Cardiac muscle cell (in vitro differentiated cells and primary cell): Measurements from ENCODE around the gene NR5A1. TPM values are rescaled to one million over a fixed set of nuclear protein-coding genes. Genes with fewer than 3 reads are reported as not detected.

ENCODE experiments used
- DNase-seq, 2 donors: peaks; one replicate each; pipeline versions ENCODE4 v3.0.0 to v3.0.0-alpha.2; 2010 to 2017; ENCODE audit warnings: low read depth in 1 of 2, low spot score in 1 of 2
- H3K27ac ChIP-seq: fragments of 200-600 bp; sonication (generic); 2 replicates; pipeline ENCODE4 v1.5.1; 2016
- H3K27me3 ChIP-seq: fragments of 200-600 bp; sonication (generic); 2 replicates; pipeline ENCODE4 v1.6.0; 2016; ENCODE audit warnings: control low read depth
- H3K36me3 ChIP-seq: fragments of 200-600 bp; sonication (generic); 2 replicates; pipeline ENCODE4 v1.5.1; 2016; ENCODE audit warnings: control low read depth
- H3K4me1 ChIP-seq: fragments of 200-600 bp; sonication (generic); 2 replicates; pipeline ENCODE4 v1.8.1; 2017; ENCODE audit warnings: low read depth, mild to moderate bottlenecking, mixed run types
- H3K4me3 ChIP-seq: fragments of 200-600 bp; sonication (generic); 2 replicates; pipeline ENCODE4 v1.5.1; 2016; ENCODE audit warnings: mild to moderate bottlenecking
- H3K9me3 ChIP-seq: fragments of 200-600 bp; sonication (generic); 2 replicates; pipeline ENCODE4 v1.5.1; 2017; ENCODE audit warnings: low read depth, mild to moderate bottlenecking, control low read depth
- CTCF ChIP-seq: IDR thresholded peaks from 2 replicates; pipeline ENCODE4 v1.5.1; 2012; ENCODE audit warnings: low read depth, mild to moderate bottlenecking, low read length
- polyA plus RNA-seq: library from polyadenylated mRNA; unstranded; fragments of >200 nt; fragmentation: Nextera tagmentation; extraction: Ambion mirVana; gene quantifications from 2 replicates; pipeline ENCODE4 v1.2.1, GENCODE V29; 2016
- total RNA-seq: library from RNA; depleted of rRNA; stranded (reverse); fragments of >200 nt; gene quantifications from 2 replicates; pipeline ENCODE4 v1.2.3, GENCODE V29; 2016

NR5A1 gene
- total and polyA plus RNA-seq, 2 experiments from 2014 or later, result 0.12 TPM; not detected in 1

- Histone ChIP-seq H3K27ac (no peak overlapping the region), H3K9me3 (no peaks in the 10 kb centered on the region), H3K4me1 (no peaks in the 10 kb centered on the region), H3K36me3 (no peaks in the 10 kb centered on the region), H3K27me3 (peaks cover 64% of the 10 kb centered on the region), H3K4me3 (no peak overlapping the region)
- TF ChIP-seq CTCF, result no peak
- no peak for DNase-seq
These were observed 1.9 kb downstream of the NR5A1 start for GRCh38 chr9:124505006-124505900.

DNA sequence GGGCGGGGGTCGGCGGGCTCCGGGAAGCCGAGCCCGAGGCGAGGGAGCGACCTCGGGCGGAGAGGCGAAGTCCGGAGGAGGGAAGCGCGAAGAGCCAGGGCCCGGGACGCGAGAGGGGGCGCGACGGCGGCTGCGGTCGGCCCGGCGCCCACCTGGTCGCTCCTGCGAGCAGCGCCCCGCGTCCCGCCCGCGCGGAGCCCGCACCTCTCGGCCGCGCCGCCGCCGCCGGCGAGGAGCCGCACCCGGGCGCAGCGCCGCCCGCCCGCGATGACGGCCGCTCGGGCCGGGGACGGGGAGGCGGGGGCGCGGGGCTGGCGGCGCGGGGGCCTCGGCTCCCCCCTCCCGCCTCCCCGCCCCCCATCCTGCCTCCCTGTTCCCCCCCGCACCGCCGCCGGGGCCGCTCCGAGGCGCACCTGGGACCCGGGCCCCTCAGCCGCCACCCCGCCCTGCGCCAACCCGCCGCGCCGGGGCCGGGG lies 2.6 kb downstream of the NR5A1 start:
- Histone ChIP-seq H3K27me3 (peaks cover 70% of the 10 kb centered on the region), H3K27ac (no peak overlapping the region), H3K4me3 (peak overlapping the region; percentile 17), H3K36me3 (no peaks in the 10 kb centered on the region), H3K4me1 (no peaks in the 10 kb centered on the region), H3K9me3 (no peaks in the 10 kb centered on the region)
- no peak for TF ChIP-seq CTCF
- DNase-seq, result no peak

DNA sequence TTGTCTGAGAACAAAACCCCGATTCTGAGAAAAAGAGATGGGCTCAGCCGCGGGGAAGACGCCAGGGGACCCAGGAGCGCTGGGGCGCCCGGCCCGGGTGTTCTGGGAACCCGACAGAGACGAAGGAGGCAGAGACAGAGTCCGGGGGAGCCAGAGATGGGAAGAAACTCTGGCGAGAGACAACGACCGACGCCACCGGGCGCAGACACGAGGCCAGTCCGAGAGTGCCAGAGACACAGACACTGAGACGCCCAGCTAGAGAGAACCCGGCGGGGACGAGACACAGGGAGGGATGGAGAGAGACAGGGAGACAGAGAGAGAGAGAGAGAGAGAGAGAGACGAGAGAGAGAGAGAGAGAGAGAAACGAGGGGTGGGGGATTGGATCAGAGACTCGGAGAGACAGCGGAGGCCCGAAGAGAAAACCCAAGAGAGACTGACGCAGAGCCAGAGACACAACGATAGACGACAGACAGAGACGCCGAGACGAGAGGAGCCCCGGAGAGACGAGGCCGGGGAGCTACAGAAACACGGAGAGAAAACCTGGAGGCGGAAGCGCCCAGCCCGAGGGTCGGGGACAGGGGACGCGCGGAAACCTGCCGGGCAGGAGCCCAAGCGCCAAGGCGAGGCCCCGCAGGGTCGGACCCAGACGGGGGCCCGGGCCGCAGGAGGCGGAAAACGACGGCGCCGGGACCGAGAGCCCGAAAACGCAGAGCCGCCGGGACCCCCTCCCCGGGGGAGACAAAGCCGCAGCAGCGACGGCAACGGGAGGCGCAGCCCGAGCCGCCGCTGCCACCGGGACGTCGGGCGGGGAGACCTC lies 3.3 kb downstream of the NR5A1 start:
- Histone ChIP-seq H3K27me3 (peaks cover 70% of the 10 kb centered on the region), H3K4me3 (peak overlapping the region; percentile 17), H3K27ac (no peak overlapping the region), H3K36me3 (no peaks in the 10 kb centered on the region), H3K9me3 (no peaks in the 10 kb centered on the region), H3K4me1 (no peaks in the 10 kb centered on the region)
- no peak for TF ChIP-seq CTCF
- no peak for DNase-seq

DNA sequence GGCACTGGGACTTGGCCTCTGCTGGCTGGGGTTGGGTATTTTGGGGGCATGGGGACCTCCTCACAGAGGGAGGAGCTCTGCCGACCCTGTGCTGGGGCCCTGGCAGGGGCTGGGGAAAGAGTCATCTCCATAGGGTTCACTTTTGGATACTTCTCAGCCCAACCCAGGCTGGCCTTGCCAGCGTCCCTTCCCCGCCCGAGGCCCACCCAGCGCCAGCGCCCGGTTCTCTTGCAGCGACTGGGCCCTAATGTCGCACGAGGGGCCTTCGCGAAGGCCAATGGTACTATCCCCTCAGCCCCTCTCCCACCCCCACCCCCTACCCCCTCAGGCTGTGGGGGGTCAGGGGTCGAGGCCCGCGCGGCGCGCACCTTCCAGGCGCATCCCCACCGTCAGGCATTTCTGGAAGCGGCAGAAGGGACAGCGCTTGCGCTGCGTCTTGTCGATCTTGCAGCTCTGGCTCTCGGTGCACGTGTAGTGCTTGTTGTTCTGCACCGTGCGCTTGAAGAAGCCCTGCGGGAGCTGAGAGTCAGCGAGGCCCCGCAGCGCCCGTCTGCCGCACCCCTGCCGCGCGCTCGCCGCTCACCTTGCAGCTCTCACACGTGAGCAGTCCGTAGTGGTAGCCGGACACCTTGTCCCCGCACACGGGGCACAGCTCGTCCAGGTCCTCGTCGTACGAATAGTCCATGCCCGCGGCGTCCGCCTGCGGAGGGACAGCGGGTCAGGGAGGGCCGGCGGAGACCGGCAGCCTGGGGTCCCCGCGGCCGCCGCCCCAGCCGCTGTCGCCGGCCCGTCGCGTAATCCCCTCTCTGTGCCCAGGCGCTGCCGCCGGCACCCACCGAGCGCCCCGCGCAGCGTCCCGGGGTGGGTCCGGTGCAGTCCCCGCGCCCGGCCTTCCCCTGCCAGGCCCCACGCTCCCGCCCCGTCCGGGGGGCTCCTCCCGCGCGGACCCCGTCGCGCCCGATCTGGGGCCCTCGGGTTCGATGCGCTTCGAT lies 4.2 kb downstream of the NR5A1 start:
- peak in 1 of 2 donors; percentile 8 for DNase-seq
- Histone ChIP-seq H3K9me3 (no peaks in the 10 kb centered on the region), H3K27me3 (peaks cover 70% of the 10 kb centered on the region), H3K4me3 (no peak overlapping the region), H3K27ac (no peak overlapping the region), H3K4me1 (no peaks in the 10 kb centered on the region), H3K36me3 (no peaks in the 10 kb centered on the region)
- no peak for TF ChIP-seq CTCF
